Esophagus muscularis mucosa (tissue), 3 donors: ENCODE data around the gene SEMA3D.

Source experiments
- POLR2A ChIP-seq: fragments of 450-650 bp; IDR thresholded peaks from one replicate; pipeline ENCODE4 v1.6.1; 2017; ENCODE audit warnings: antibody characterized with exemption, moderate library complexity, mild to moderate bottlenecking, low read depth
- TF ChIP-seq, protein P1 (sequence below), 3 experiments: fragments of 200-600 bp in 2 of 3; fragments of 450-650 bp in 1 of 3; sonication (generic) in 2 of 3; IDR thresholded peaks; one replicate each; pipeline ENCODE4 v1.5.1; 2017 to 2019; ENCODE audit warnings: antibody characterized with exemption in 3 of 3, mild to moderate bottlenecking in 2 of 3, moderate library complexity in 1 of 3

DNA sequence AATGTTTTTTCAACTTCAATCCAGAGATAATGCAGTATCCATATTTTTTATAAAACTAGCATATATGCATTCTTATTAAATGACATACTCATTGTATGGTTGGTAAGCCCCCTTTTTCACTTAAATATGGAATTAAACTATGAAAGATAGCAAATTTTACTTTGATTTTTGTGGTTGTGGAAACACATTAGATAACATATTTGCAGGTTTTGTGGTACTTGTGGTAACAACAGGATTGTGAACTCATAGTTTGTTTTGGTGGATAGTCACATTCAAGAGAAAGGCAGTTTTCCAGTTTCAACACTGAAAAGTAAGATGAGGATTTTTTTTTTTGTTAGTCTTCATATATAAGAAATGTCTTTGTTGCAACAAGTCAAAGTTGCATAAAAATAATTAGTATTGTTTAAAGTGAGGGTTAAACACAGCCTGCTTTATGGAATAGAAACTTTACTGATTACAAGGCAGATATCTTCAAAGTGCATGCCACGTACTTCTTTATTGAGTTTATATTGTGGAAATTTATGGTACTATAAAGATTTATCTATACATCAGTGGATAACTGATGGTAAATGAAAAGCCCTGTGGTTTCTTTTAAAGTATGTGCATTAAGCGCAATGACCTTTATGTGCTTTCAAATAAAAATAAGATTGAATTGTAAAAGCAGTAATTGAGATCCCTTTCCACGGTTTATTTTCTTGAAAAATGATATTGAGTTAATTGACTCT lies 39.7 kb upstream of the SEMA3D start:
- no peak for TF ChIP-seq POLR2A
- TF ChIP-seq, protein P1, sequence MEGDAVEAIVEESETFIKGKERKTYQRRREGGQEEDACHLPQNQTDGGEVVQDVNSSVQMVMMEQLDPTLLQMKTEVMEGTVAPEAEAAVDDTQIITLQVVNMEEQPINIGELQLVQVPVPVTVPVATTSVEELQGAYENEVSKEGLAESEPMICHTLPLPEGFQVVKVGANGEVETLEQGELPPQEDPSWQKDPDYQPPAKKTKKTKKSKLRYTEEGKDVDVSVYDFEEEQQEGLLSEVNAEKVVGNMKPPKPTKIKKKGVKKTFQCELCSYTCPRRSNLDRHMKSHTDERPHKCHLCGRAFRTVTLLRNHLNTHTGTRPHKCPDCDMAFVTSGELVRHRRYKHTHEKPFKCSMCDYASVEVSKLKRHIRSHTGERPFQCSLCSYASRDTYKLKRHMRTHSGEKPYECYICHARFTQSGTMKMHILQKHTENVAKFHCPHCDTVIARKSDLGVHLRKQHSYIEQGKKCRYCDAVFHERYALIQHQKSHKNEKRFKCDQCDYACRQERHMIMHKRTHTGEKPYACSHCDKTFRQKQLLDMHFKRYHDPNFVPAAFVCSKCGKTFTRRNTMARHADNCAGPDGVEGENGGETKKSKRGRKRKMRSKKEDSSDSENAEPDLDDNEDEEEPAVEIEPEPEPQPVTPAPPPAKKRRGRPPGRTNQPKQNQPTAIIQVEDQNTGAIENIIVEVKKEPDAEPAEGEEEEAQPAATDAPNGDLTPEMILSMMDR (IDR thresholded peaks at IDR 0.05) = no peak
